ENCODE measurements around the gene CSNK1D. TPM values are rescaled to one million over a fixed set of nuclear protein-coding genes. Genes with fewer than 3 reads are reported as not detected.
A peak's percentile ranks its signal among the peaks of the same experiment; 100 is the strongest.

CSNK1D gene
- total and polyA plus RNA-seq, 10 of the 15 experiments (the other 5 are each of a cell fraction or from before 2014, with no cell fraction given) = 5.7 to 105 (median 58.1) TPM

GRCh38 chr17:82297714-82298537, 24.4 kb upstream of the CSNK1D start (continued):
- no peak for TF ChIP-seq ZBTB11 (CRISPR knock-in tag; IDR thresholded peaks at IDR 0.05)
- TF ChIP-seq CBFB (IDR thresholded peaks at IDR 0.05; ENCODE audit: low read depth) = peak; percentile 74; the same call in 1 of the 2 replicates
- TF ChIP-seq, protein P1, sequence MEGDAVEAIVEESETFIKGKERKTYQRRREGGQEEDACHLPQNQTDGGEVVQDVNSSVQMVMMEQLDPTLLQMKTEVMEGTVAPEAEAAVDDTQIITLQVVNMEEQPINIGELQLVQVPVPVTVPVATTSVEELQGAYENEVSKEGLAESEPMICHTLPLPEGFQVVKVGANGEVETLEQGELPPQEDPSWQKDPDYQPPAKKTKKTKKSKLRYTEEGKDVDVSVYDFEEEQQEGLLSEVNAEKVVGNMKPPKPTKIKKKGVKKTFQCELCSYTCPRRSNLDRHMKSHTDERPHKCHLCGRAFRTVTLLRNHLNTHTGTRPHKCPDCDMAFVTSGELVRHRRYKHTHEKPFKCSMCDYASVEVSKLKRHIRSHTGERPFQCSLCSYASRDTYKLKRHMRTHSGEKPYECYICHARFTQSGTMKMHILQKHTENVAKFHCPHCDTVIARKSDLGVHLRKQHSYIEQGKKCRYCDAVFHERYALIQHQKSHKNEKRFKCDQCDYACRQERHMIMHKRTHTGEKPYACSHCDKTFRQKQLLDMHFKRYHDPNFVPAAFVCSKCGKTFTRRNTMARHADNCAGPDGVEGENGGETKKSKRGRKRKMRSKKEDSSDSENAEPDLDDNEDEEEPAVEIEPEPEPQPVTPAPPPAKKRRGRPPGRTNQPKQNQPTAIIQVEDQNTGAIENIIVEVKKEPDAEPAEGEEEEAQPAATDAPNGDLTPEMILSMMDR (IDR thresholded peaks at IDR 0.05 in 2 of 3, conservative IDR thresholded peaks at IDR 0.05 in 1 of 3; ENCODE audit: control insufficient read depth in 2 of 3, extremely low read depth in 1 of 3, insufficient read depth in 1 of 3, low read depth in 3 of 3, low read length in 3 of 3) = 0 out of 6 replicates have a peak, but pooled peaks of 1 of the 3 experiments have one; percentile 4
- TF ChIP-seq WRNIP1 (IDR thresholded peaks at IDR 0.05; ENCODE audit: borderline replicate concordance, low read depth, low read length) = 0 out of 2 replicates have a peak, but pooled peaks have one; percentile 39
- TF ChIP-seq DPF2 (IDR thresholded peaks at IDR 0.05) = peak; percentile 66
- TF ChIP-seq, protein P2, sequence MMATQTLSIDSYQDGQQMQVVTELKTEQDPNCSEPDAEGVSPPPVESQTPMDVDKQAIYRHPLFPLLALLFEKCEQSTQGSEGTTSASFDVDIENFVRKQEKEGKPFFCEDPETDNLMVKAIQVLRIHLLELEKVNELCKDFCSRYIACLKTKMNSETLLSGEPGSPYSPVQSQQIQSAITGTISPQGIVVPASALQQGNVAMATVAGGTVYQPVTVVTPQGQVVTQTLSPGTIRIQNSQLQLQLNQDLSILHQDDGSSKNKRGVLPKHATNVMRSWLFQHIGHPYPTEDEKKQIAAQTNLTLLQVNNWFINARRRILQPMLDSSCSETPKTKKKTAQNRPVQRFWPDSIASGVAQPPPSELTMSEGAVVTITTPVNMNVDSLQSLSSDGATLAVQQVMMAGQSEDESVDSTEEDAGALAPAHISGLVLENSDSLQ (IDR thresholded peaks at IDR 0.05) = peak; percentile 21; the same call in 1 of the 2 replicates
- TF ChIP-seq JUNB (IDR thresholded peaks at IDR 0.05) = peak; percentile 40; the same call in 1 of the 2 replicates
- no peak for TF ChIP-seq EZH2 (IDR thresholded peaks at IDR 0.05; ENCODE audit: borderline replicate concordance, control insufficient read depth, low read depth, low read length)
- TF ChIP-seq EGR1 (IDR thresholded peaks at IDR 0.05; ENCODE audit: borderline replicate concordance in 1 of 2, low read depth in 2 of 2, low read length in 2 of 2) = 0 out of 3 replicates have a peak, but pooled peaks of 1 of the 2 experiments have one; percentile 14
- no peak for TF ChIP-seq RB1 (IDR thresholded peaks at IDR 0.05; ENCODE audit: borderline replicate concordance)
- no peak for TF ChIP-seq SMAD5 (IDR thresholded peaks at IDR 0.05; ENCODE audit: low read depth)
- TF ChIP-seq IRF4 (IDR thresholded peaks at IDR 0.05; ENCODE audit: low read depth, low read length) = 0 out of 2 replicates have a peak, but pooled peaks have one; percentile 47
- TF ChIP-seq SREBF2 (IDR thresholded peaks at IDR 0.05; ENCODE audit: low read length) = no peak
- no peak for TF ChIP-seq BCLAF1 (IDR thresholded peaks at IDR 0.05)
- no peak for TF ChIP-seq ATF3 (IDR thresholded peaks at IDR 0.05; ENCODE audit: borderline replicate concordance, extremely low read depth, low read depth, low read length)
- TF ChIP-seq POLR2A (IDR thresholded peaks at IDR 0.05; ENCODE audit: low read depth, low read length) = peak; percentile 83
- TF ChIP-seq, protein P3, sequence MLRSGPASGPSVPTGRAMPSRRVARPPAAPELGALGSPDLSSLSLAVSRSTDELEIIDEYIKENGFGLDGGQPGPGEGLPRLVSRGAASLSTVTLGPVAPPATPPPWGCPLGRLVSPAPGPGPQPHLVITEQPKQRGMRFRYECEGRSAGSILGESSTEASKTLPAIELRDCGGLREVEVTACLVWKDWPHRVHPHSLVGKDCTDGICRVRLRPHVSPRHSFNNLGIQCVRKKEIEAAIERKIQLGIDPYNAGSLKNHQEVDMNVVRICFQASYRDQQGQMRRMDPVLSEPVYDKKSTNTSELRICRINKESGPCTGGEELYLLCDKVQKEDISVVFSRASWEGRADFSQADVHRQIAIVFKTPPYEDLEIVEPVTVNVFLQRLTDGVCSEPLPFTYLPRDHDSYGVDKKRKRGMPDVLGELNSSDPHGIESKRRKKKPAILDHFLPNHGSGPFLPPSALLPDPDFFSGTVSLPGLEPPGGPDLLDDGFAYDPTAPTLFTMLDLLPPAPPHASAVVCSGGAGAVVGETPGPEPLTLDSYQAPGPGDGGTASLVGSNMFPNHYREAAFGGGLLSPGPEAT (IDR thresholded peaks at IDR 0.05; ENCODE audit: low read depth) = no peak; the same call in none of the 2 replicates

Measured in GM12878 (cell line).